GM18519 (cell line): ENCODE measurements around the gene AIF1.
A peak's percentile ranks its signal among the peaks of the same experiment; 100 is the strongest.
"Not testable (repeated sequence)": the region's sequence is repeated elsewhere in the genome, so short reads cannot be mapped to it uniquely, and the experiment has no call there.

ENCODE experiments used
- ATAC-seq: cut with Tn5 transposase; IDR thresholded peaks from one replicate; pipeline ENCODE4 v1.9.1; 2021; ENCODE audit warnings: mild to moderate bottlenecking, moderate library complexity; ENCODE audit not compliant: unreplicated experiment, low FRiP score

The AIF1 gene

DNA sequence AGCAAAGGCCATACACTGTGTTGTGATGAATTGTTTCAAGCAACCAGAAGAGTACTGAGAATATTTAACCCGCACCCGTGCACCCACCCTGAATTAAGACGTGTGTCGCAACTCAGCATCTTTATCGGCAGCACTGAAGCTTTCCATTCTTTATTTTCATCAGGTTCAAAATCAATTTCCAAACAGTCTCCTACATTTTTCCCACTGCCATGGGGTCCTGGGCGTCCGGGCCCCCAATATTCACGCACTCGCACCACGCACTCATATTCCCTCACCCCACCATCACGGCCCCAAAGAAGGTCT lies 34.6 kb upstream of the AIF1 start:
- ATAC-seq = no peak

DNA sequence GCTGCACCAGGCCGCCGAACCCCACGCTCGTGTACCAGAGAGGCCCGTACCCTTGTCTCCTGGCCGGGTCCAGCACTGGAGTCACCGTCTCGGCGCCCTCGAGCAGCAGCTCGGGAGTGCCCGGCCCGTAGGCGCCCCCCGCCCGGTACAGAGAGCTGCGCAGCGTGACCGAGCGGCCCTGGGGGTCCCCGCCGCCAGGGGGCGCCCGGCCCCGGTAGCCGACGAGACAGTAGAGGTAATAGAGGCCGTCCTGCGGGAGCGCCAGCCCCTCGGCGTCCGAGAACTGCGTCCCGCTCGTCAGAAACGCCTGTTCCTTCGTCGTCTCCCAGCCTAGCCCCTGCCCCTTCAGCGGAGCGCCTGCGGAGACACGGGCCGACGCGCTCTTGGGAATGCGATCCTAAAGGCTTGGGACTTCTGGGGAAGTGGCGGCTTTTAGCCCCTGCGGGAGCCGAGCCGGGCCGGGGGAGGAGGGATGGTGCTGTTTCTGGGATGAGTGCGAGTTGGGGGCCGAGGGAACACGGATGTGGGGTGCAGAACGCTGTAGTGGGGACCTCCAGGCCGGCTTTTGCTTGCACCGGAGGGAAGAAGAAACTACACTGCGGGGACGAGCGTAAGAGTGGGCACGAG lies 34.1 kb upstream of the AIF1 start:
- ATAC-seq = peak; percentile 58

DNA sequence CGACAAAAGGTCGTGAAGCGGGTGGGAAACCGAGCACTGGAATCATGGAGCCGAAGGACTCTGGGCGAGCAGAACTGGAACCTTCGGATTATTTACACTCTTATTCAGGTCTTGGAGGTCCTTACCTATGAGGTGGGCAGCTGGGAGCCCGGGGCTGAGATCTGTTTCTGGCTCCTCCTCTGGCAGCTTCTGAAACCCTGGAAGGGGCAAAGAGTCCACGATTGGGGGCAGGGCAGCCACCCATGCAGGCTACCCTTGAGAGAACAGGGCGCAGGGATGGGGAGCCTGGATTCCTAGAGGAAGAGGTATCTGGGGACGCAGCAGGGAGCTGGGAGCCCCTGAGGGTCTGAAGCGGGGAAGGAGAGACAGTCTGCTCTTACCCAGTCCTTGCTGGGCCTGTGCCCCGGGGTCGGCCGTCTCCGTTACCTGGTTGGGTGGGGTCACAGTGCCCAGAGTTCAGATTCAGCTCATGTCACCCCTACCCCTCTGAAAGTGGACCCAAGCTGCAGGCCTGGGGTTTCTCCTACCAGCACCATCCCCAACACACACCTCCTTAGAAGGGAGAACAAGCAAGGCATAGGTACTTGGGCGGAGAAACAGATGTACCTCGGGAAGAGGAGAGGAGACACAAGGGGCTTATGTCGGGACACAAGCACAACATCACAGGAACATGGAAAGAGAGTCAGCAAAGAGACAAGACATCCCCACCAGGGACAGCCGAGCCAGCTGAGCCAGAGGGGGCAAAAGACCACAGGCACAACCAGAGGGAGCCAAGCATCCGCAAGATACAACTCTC lies 33.4 kb upstream of the AIF1 start:
- ATAC-seq = no peak

DNA sequence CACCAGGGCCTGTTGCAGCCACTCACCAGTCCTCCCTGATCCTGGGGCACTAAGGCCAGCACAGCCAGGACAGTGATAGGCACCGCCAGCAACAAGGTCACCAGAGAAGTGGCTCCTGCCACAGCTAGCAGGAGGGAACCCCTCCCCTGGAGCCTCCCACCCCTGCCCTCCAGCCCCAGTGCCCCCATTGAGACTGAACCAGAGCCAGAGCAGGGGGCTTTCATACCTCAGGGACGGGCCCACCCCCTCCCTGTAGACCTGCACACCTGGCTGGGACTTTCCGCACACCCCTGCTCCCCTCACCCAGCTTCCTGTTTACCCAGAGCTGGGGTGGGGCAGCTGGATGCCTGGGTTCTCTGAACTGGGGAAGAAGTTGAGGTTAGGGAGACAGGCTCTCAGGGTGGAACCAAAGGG lies 32.8 kb upstream of the AIF1 start, which contains the start of gene LTB:
TSS of gene LTB (minus strand) at position 195 of the 414 bp plus-strand sequence. CDS start at position 188, 7 bp downstream.
- ATAC-seq = no peak

DNA sequence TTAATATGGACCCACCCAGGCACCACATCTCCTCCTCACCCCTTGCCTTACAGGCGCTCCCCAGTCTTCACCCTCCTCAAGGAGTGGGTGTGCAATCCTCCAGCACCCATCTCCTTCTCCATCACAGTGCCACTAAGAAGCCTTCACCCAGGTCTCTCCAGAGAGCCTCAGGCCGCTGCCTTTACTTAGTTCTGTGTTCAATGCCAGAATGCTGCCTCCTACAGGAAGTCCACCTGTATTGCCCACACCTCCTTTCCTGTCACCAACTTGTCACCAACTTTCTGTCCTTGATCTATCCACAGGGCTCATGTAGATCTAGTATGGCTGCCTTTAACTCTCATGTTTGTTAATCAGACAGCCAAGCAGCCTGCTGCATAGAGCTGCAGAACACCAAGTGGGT lies 29.5 kb upstream of the AIF1 start:
- ATAC-seq = no peak

DNA sequence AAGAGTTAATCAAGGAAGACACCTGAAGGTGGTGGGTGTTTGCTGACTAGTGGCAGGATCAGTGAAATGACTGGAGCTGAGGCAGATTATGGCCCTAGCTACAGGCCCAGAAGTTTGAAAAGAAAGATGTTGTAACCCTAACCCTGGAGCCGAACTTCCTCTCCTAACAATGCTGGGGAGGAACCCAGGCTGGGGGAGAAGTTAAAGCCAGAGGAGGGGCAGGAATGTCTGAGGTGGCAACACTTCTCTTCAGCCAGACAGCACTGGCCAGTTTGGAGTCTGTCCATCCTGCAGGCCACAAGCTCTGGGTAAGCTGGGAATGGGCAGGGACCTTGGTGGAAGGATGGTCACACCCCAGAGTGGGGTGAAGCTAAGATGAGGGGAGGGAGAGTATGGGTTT lies 29.0 kb upstream of the AIF1 start, which contains the start of gene LST1:
TSS of gene LST1 (plus strand) at position 270 of the 400 bp plus-strand sequence. CDS start 1,023 bp downstream, outside the sequence.
- no peak for ATAC-seq

DNA sequence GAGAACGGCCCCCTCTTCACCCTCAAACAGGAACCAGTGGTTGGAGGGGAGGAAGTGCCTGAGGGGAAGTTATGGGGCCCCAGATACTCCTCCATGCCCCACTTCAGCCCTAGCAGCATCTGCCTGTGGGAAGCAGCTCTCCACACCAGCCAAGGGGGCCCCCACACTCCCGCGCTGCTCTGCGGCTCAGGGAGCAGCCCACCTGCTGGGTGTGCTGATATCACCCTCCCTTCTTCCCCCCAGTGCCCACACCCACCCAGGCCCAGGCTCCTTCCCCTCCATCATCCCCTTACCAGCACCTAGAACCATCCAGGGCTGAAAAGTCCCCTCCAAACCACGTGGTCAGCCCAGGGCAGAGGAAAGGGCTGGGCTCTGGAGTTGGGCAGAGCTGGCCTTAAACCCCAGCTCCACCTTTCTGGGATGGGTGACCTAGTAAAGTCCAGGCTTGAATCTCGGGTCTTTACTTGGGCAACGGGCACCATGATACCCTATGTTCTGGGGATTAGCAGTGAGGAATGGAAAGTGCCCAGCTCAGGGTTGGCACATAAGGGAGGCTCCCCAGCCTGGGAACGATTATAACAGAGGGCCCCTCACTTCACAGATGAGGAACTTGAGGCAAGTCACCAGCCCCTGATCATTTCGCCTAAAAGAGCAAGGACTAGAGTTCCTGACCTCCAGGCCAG lies 28.3 kb upstream of the AIF1 start:
- ATAC-seq = no peak

DNA sequence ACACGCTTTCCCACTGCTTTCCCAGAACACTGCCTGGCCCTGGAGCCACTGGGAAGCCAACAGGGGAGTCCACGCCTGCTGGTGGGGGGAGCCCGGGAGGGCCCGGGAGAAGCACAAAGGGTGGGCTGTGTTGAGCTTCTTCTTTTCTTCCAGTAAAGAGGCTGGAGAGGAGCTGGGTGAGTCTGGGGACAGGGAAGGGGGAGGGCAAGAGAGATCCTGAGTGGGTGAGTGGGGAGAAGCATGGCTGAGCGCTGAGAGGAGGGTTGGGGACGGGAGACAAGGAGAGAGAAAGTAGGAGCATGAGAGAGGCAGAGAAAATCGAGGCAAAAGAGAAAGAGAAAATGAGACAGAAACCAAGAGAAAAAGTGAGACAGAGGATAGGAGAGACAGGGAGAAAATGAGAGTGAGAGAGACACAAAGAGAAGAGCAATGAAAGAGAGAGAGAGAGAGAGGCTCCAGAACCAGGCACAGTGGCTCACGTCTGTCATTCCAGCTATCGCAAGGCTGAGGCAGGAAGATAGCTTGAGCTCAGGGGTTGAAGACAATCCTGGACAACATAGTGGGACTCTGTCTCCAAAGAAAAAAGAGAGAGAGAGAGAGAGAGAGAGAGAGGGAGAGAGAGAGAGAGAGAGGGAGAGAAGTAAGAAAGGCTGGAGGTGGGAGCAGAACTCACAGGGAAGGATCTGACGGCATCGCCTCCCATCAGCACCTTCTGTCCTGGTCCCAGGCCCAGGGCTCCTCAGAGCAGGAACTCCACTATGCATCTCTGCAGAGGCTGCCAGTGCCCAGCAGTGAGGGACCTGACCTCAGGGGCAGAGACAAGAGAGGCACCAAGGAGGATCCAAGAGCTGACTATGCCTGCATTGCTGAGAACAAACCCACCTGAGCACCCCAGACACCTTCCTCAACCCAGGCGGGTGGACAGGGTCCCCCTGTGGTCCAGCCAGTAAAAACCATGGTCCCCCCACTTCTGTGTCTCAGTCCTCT lies 26.9 kb upstream of the AIF1 start:
- no peak for ATAC-seq

DNA sequence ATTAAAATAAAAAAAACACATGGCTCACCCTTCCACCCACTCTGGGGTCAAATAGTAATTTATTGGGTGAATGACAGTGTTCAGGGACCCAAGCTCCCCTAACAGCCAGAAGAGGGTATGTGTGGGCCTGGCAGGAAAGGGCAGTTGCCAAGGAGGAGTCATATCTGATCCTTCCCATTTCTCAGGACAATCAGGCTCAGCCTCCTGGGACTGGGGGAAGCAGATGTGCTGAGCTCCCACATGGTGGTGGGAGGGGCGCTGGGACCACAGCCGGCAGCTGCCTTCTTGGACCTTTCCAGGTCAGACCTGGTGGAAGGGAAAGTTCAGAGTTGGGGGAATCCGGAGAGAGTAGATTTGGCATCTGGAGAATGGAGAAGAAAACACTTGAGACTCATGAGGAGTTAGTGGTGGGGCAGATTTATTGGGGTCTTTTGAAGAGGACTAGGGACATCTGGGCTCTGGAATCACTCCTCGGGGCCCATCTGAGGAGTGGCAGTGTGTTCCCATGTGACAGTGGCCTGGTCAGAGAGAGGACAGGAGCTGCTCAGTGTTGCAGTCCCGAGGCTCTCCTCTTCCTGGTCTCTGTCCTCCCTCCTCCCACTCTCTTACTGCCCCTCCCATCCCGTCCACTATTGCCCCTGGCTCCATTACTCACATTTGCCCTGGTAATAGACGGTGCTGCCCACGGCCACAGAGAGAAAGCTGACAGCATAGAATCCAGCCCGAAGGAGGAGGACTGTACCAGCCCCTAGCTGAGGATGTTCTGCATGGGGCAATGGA lies 26.0 kb upstream of the AIF1 start:
- no peak for ATAC-seq

DNA sequence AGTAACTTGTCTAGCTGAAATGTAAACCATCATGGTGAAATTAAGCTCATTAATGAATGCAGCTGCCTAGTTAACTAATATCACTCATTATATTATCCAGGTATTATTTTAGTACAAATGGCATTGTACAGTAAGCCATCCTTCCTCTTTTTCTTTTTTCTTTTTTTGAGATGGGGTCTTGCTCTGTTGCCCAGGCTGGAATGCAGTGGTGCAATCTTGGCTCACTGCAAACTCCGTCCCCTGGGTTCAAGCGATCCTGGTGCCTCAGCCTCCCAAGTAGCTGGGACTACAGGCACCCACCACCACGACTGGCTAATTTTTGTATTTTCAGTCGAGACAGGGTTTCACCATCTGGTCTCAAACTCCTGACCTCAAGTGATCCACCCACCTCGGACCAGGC lies 24.3 kb upstream of the AIF1 start:
- ATAC-seq = not testable (repeated sequence)

DNA sequence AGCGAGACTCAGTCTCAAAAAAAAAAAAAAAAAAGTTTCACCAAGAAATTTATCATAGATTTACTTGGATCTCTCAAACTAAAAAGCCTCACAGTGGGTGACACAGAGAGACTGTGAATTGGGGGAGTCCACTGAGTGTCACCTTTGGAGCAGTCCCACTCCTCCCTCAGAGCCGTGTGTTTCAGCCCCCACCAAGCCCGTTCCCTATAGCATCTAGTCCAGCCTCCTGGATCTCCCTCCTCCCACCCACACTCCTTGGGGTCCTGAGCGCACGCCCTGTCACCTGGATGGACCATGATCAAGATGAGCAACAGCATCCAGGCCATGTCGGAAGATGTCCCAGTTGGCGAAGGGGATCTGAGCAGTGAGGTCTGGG lies 22.6 kb upstream of the AIF1 start:
- ATAC-seq = no peak

DNA sequence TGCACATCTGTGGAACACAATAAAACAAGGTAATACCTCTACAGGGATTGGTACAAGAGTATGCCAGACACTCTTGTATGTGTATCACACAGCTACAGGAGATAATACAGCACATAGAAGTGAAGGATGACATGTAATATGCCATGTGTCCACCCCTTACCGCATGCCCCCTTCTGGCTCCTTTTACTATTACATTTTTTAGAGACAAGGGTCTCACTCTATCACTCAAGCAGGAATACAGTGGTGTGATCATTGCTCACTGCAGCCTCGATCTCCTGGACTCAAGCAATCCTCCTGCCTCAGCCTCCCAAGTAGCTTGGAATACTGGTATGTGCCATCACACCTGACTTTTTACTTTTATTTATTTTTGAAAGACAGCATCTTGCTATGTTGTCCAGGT lies 18.0 kb upstream of the AIF1 start:
- ATAC-seq = no peak

DNA sequence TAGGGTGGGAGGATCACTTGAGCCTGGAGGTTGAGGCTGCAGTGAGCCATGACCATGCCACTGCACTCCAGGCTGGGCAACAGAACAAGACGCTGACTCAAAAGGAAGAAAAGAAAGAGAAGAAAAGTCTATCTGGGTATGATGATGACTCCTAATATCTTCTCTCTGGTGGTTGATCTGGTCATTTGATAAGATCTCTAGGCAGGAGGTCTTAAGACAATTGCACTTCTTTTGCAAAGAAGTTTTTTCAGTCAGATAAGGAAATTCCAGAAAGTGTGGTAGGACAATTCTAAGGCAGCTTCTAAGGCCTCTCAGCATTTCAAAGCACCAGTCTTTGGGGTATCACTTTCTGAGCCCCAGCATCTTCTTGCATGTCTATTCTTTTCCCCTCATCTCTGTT lies 7.7 kb upstream of the AIF1 start:
- ATAC-seq = no peak

DNA sequence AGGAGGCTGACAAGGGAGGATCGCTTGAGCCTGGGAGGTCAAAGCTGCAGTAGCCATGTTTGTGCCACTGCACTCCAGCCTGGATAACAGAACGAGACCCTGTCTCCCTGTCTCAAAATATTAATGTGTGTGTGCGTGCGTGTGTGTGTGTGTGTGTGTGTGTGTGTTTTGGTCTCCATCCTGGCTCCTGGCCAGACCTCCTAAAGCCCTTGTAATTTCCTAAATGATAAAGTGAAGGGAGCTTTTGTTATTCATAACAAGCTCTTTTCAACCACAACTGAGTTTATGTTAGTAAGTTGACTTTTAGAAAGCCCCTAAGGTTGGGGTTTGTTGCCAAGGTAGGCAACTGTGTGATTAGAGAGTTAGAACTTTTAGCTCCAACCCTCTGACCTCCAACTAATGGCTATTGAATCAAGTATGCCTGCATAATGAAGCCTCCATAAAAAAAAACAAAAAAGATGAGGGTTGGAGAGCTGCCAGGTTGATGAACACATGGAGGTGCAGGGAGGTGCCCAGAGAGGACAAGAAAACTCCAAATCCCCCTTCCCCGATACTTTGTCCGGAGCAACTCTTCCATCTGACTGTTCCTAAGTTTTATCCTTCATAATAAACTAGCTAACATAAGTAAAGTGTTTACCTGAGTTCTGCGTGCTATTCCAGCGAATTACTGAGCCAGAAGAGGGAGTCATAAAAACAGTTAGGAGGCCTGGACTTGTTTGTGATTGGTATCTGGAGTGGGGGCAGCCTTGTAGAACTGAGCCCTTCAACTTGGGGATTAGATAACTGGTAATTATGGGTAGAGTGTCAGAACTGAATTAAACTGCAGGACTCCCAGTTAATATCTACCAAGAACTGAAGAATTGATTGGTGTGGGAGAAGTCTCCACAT lies 5.3 kb upstream of the AIF1 start:
- no peak for ATAC-seq

DNA sequence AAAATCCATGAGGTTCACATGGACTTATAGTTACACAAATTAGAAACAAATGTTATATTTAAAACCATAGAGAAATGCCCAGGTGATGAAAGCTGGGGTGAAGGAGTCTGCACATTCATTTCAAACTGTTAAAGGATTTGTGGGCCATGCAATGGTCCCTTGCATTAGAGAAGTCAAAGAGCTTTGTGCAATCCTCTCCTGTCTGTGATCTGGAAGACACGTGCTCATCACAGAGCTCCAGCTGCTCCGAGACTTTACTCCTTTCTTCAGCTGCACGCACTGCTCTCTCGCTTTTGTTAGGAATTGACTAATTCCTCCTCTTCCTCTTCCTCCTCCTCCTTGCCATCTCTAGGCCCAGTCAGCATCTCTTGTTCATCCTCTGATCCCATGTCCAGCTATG lies 4.1 kb upstream of the AIF1 start:
- no peak for ATAC-seq

DNA sequence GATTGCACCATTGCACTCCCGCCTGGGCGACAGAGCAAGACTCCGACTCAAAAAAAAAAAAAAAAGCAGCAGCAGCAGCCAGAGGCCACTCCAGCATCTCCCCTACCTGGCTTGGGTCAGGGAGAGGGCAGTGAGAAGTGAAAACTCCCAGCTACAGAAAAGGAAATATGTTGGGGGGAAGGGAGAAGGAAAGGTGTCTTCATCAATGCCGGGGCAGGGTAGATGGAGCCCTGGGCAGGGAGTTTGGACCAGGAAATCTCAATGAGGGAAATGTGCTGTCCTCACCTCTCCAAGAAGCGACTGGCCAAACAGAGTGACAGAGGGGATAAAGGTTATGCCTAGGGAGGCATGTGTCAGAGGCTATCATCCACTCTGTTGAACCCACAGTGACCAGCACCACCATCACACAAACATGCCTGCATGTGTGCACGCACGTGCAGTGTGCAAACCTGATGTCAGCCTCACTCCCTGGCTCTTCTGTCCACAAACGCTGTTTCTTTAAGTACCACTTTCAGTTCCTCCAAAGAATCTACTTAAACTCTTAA lies 887 bp upstream of the AIF1 start:
- ATAC-seq = no peak

DNA sequence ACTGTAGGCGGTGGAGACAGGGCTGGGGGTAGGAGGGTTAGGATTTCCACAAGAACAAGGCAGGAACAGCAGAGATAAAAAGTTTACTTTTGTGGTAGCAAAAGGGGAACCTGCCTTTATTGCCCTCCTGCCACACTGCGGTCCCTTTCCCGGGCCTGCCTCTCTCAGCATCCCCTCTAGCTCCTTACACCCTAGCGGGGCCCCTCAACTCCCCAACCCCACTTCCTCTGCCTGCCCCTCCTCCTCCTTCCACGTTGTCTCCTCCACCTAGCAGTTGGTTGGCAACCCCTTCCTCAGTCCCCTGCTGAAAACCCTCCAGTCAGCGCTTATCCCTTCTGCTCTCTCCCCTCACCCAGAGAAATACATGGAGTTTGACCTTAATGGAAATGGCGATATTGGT lies 714 bp downstream of the AIF1 start:
- no peak for ATAC-seq

DNA sequence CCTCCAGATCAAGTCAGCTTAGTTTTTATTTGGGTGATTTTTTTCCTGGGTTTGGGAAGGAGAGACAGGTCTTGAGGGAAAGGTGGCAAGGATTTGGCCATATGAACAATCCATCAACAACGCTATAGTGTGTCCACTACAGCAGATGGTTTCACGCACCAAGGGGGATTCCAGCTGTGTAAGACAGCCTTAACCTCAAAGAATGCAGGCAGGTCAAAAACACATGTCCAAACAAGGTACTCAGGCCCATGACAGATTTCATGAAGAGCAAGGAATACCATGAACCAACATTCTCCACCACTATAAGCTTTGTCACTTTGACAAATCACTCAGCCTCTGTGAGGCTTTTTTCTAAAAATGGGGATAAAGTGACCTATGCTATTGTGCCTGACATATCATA lies 2.0 kb downstream of the AIF1 start:
- no peak for ATAC-seq
